NK-92 treated with Interleukin-12 subunit alpha and Interleukin-12 subunit beta, amount 100 ng/mL, for 24 hours (cell line): Measurements from ENCODE around the gene MRPL3.
"Not testable (repeated sequence)": the region's sequence is repeated elsewhere in the genome, so short reads cannot be mapped to it uniquely, and the experiment has no call there.

Source experiments
- DNase-seq: peaks from one replicate; lab custom pipeline; 2025; lab: John Stamatoyannopoulos, UW

The MRPL3 gene

DNA sequence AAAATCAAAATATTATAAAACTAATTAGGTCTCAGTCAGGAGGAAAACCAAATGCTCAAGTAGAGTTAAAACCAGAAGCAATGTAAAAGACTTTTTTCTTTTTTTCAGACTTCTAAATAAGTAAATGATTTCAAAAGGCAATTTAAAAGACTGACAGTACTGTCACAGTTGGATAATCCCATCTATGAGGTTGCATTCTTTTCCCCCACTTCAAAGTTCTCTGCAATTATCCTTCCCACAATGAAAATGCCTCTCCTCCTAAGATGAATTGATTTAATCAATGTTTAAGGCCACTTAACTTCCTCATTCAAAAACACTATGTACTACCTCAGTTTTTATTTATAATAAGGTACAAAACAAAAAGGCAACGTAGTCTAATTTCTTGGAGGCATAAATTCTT is 8.1 kb downstream of the MRPL3 start:
- DNase-seq: no peak

DNA sequence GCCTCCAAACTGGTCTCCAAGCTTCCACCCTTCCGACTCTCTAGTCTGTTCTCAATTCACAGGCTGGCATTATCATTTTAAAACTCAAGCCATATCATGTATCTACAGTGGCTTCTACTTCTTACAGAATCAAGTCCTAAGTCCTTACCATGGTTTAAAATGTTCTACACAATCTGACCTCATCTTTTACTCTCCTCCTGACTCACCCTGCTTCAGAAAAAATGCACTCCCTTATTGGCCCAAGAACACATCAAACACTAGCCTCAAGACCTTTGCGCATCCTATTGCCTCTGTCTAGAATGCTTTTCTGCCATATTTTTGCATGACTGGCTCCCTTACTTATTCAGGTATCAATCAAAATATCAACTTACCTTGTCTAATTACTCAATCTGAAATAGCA is 11.0 kb downstream of the MRPL3 start:
- DNase-seq: no peak

DNA sequence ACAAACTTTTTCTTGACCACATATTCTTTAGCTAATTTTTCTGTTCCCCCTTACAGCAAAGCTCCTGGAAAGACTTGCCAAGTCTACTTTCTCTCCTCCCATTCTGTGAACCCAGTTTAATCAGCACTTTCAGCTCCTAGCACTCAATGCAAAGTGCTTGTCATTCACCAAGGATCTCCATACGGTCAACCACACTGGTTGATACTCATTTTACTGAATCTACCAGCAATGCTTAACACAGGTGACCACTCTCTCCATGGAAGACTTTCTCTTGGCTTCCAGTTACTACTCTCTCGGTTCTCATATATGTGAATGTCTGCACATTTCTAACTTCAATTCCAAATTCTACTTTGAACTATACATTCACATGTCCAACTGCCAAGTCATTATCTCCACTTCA is 11.7 kb downstream of the MRPL3 start:
- DNase-seq: no peak

DNA sequence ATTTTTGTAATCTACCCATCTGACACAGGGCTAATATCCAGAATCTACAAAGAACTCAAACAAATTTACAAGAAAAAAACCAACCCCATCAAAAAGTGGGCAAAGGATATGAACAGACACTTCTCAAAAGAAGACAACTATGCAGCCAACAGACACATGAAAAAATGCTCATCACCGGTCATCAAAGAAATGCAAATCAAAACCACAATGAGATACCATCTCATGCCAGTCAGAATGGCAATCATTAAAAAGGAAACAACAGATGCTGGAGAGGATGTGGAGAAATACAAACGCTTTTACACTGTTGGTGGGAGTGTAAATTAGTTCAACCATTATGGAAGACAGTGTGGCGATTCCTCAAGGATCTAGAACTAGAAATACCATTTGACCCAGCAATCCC is 16.2 kb downstream of the MRPL3 start:
- DNase-seq: not testable (repeated sequence)

DNA sequence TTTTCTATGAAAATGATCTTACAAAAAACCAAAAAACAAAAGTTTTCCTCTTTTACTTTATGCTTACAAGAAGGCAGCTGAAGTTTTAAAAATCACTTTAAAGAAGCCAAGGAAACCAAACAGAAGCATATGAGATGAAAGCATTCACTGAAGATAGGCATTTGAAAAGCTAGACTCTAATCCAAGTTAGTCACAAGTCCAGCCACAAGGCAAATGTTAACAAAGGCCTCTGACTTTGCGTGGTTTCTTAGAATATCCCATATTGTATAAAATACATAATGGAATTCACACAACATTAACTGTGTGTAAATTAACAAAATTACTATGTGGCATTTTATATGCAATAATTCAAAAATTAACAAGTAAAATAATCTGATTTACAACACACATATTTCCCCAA is 17.7 kb downstream of the MRPL3 start:
- DNase-seq: no peak

DNA sequence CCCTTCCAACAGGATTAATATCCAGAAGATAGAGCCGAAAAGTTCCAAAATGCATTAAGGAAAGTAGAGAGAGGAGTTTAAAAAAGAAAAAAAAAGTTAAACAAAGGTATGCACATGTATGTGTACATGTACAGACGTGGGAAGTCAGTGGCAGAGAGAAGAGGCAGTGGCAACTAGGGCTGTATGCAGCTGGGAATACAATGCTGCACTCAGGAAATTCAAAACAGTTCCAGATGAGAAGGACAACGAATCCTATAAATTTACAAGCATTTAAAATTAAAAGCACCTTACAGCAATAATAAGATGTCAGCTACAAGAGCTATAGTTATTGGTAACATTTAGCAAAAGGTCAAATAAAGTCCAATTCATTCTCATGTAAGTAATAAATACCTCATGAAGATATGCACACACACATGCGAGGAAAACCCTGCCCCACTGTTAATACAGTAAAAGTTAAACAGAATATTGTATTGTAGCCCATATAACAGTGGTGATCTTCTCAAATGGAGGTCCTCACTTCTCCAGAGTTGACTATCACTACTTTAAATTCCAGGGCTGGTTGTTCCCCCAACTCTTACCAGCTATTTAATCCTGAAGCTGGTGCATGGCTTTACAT is 18.2 kb downstream of the MRPL3 start:
- no peak for DNase-seq

DNA sequence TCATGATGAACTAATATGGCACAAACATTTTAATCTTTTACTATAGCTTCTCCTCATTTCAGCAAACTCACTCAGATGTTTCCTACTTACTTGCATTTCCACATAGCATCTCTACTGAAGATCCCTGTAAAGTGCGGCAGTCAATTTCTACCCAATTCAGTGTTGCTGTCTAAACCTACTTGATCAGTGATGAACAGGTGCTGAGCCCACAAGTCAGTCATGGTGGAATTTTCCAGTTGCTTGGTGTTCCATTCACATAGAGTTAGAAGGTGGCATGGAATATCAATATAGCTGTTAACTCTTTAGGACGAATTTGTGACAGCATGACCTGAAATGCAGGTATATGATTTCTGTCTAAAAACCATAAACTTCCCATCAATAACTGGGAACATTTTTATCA is 22.7 kb downstream of the MRPL3 start:
- DNase-seq: no peak

DNA sequence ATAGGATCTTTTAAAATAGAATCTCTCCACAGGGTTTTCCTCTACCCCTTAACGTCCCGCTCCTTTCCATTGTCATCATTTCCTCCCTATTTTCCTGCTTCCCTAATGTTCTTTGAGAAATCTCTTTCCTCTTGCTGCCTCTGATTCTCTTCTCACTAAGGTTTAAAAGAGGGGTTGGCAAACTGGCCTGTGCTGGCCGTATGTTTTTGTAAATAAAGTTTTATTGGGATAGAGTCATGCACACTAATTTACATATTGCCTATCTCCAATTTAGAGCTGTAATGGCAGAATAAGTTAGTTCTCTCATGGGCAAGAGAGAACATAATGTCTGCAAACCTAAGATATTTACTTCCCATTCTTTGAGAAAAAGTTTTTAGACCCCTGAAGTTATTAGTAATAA is 25.0 kb downstream of the MRPL3 start:
- DNase-seq: no peak

DNA sequence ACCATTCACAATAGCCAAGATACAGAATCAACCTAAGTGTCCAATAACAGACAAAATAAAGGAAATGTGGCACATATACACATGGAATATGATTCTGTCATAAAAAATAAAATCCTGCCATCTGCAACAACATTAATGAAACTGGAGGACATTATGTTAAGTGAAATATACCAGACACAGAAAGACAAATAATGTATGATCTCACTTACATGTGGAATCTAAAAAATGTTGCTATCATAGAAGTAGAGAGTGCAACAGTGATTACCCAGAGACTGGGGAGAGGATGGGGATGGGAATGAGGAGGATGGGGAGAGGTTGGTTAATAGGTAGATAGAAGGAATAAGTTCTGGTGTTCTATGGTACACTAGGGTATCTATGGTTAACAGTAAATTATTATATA is 28.7 kb downstream of the MRPL3 start:
- DNase-seq: no peak

DNA sequence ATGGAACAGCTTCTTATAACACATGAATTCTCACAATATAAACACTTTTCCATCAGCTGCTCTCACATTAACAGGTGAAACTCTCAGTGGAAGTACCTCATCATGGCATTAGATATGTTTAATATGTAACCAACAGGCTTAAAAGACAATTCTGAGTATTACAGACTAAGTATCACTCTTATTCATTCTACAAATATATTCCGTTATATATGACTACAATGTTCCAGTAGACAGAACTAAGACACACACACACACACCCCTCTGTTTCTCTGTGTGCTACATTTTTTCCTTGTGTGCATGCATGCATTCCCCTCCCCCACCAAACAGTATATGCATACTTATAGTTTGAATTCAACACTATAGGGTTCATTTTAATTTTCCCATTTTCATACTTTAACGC is 32.4 kb downstream of the MRPL3 start:
- no peak for DNase-seq

DNA sequence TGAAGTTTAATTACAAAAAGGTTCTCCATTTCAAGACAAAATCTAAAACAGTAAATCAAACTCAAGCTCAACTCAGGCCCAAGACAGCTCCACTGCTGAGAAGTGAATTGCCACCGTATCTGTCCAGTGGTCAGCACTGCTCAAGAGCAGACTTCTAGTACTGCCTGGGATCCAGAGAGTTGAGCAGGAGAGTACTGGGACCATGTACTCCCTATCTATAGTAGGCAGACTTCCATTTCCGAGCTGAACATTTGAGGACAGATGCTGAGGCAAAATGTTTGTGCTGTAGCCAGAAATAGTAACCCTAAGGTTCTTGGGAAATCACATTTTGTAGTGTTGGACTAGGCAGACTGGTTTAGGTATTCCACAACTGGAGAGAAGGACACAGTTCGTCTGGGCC is 44.1 kb downstream of the MRPL3 start:
- DNase-seq: no peak

DNA sequence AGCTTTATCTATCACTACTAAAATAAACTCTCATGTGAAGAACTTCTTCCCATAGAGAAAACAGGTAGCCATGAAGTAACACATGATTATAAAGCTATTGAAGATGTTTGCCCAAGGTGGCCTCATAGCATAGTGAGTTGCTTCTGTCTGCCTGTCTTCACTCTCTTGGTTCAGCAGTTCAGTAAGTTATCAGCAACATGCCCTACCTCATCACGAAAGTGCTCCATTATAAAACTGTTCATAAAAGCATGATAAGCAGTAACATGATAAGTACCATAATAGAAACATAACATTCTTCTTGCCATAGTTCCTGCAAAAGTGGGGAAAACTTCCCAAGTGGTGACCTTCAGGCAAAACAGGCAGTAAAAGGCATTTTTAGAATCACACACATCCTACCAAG is 45.6 kb downstream of the MRPL3 start:
- DNase-seq: no peak

DNA sequence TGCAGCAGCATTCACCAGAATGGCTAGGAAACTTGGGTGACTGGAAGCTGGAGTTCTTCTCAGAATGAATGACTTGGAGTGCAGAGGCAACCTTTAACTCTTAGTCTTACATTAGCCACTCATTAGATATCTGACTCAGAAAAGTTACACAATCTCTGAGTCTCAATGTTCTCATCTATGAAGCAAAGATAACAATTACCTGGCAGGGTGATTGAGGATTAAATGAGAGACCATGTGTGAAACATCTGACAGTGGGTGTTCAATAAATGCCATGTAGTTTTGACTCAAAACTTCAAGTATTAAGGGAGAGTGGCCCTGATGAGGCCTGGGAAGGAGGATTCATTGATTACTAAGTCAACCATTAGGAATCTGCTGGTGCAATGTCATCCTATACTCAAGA is 48.3 kb downstream of the MRPL3 start:
- DNase-seq: no peak

DNA sequence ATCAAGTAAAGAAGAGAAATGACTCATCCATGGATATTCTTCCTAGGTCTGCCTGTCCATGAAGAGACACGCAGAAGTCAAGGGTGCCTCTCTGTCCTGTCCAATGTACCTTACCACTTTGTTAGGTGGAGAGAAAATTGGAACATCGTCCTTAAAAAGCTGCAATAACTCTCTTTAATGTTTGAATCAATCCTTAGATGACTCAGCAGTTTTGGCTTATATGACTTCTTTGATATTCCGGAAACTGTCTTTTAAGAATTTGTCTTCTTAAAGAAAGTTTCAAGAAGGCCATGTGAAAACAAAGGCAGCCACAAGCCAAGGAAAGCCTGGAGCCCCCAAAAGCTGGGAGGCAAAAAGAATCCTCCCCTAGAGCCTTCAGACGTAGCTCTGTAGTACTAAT is 49.2 kb downstream of the MRPL3 start:
- no peak for DNase-seq

DNA sequence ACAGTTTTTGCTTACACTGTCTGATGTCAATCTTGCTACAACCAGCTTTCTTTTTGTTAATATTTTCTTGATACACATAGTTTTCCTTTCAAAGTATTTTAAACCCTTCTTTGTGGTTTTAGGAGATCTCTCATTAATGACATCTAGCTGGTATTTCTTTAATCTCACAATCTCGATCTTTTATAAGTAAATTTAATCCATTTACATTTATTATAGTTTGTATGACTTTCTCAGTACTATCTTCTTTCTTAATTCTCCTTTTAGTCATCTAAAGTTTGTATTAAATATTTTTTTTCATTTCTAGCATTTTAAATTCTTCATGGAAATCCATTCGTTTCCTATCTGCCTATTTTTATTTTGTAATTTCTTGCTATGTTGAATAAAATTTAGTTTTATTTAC is 55.4 kb downstream of the MRPL3 start:
- DNase-seq: no peak

DNA sequence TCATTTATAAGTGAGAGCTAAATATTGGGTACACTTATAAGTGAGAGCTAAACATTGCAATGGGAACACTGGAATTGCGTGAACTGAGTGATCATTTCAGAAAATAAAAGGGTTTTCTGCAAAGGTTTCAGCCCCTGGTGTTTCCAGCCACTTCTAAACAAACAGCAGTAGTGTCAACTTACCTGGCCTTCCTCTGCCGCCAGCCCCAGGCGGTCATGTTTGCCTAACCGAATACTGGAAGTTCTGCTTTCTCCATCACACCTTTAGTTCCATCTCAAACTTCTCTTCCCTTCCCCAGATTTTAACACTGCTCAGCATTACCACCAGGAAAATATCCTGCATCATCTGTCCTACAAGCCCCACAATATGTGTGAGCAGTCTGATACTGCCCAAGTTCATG is 58.6 kb downstream of the MRPL3 start:
- DNase-seq: no peak

DNA sequence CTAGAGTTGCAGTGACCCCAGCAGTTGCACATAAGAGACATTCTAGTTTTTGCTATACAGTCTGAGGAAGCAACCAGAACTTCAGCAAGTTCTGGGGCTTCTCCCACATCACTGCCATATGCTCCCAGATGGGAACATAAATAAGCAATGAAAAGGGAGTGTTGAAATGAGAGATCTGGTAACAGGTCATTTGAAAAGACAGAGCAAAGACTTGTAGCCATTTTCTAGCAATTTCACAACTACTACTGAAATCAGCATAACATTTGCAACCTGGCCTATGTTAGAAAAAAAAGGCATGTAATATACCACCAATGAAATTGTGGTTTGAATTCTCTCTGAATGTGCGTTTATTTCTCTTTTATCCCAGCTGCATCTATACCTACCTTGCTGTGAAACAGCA is 63.7 kb downstream of the MRPL3 start:
- DNase-seq: no peak

DNA sequence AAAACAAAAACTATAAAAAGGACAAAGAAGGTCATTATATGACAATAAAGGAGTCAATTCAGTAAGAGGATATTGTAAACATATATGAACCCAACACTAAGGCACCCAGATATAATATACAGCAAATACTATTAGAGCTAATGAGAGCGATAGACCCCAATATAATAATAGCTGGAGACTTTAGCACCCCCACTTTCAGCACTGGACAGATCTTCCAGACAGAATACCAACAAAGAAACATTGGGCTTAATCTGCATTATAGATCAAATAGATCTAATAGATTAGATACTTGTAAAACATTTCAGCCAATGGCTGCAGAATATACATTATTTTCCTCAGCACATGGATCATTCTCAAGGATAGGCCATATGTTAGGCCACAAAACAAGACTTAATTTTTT is 67.8 kb downstream of the MRPL3 start:
- DNase-seq: no peak

DNA sequence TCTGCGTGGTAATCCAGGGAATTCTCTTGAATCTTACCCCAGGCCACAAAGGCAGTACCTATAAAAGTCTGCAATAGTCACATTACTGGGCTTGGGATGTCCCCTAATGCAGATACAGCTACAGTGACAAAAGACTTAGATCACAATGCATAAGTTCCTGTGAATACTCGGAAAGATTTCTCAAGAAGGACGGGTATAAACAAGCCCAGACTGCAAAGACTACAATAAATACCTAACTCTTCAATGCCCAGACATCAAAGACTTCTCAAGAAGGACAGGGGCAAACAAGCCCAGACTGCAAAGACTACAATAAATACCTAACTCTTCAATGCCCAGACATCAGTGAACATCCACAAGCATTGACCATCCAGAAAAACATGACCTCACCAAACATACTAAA is 70.3 kb downstream of the MRPL3 start:
- no peak for DNase-seq

DNA sequence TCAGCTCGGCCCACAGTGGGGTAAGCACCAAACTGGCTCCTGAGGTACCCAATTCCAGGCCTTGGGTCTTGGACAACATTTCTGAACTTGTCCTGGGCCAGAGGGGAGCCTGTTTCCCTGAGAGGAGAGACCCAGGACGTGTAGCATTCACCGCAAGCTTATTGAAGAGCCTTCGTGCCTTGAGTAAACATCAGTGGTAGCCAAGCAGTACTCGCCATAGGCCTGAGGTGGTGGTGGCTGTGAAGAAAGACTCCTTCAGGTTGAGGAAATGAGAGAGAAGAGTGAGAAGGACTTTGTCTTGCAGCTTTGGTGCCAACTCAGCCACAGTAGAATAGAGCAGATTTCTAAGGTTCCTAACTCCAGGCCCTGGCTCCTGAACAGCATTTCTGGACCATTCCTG is 71.0 kb downstream of the MRPL3 start:
- no peak for DNase-seq

DNA sequence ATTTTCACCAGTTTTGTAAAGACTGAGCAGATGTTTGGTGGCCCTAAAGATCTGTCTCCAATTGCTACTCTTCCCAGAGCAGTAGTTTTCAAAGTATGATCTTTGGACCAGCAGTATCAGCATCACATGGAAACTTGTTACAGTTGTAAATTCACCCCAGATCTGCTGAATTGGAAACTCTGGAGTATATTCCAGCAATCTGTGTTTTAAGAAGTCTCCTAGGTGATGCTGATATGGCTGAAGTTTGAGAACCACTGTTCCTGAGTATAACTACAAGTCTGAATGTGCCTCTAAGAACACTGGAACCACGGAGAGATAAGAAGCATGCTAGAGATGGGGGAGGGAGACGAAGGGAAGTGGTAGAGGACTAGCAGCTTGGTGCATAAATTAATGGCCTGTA is 75.5 kb downstream of the MRPL3 start:
- no peak for DNase-seq

DNA sequence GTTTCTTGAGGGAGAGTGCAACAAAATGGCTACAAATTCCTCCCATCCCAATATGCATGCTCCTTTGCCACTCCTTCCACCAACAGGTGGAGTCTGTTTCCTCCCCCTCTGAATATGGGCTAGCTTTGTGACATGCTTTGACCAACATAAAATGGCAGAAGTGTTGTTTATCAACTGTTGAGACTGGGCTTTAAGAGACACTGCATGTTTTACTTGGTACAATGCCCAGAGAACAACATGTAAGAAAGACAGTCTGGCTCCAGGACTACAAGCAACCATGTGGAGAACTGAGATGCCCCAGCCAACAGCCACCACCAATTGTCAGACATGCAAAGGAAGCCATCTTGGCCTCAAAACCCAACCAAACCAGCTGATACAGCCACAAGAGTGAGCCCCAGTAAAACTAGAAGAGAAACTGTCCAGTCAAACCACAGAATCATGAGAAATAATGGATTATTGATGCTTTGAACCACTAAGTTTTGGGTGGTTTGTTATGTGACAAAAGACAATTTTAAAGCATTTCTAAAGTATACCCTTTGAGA is 80.7 kb downstream of the MRPL3 start:
- no peak for DNase-seq

DNA sequence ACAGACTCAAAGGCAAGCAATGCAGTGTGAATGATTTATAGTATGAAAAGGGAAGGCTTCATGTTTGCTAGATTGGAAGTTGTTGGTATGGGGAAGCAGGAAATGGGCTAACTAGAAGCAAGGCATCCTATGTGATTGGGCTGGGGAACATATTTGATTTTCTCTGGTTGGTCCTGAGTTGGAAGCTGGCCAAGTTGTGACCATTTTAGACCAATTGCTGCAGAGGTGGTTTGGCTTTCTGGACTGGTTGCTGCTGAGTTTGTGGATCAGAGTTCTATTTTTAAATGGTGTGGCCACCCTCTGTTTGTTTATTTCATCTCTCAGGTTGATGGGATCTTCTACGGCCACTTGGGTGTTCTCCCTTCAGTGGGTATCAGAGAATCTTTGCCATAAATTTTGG is 81.5 kb downstream of the MRPL3 start:
- no peak for DNase-seq

DNA sequence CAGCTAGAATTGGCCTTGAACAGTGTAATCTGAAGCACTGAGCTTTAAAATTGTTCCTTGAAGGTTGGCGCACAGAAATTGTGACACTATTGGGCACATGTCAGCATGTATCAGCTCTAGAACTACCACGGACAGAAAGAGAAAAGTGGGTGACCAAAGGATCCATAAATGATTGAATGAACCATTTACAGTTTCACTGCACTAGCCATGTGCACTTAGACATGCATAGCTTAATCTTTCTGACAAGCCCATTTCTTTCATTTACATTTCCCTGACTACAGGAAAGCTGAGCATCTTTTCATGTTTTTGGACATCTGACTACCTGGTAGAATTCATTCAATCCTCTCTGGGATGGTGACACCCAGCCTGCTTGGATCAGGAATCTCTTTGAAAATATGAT is 85.0 kb downstream of the MRPL3 start:
- DNase-seq: no peak
